ENCODE data around the gene CAMTA1. TPM values are rescaled to one million over a fixed set of nuclear protein-coding genes. Genes with fewer than 3 reads are reported as not detected.

The CAMTA1 gene
- total RNA-seq, 1 donor from 2014 or later: 77.6 TPM

DNA sequence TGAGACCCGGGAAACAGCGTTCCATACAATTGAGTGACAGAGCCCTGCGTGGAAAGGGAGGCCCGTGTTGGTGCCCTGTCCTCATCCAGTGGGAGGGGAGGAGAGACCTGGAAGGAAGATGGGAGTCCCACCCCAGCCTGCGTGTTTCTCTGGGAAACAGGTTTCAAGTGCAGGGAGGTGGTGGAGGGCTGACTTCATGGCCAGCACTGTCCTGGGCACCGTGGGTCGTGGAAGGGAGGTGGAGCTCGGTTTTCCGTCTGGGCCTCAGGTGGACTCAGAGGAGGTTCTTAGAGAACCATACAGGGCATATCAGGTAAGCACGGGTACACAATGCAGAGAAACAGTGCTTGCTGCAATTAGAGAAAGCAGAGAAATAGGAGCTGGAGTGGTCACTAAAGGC lies 222.6 kb downstream of the CAMTA1 start:
- Histone ChIP-seq H3K36me3 (ENCODE audit: insufficient read depth, low read length) (no peaks in the 10 kb centered on the region), H3K27me3 (ENCODE audit: insufficient read depth, low read length) (peaks cover 12% of the 10 kb centered on the region), H3K4me2 (ENCODE audit: low read length) (no peak overlapping the region), H3K9ac (ENCODE audit: low read length) (no peak overlapping the region), H4K20me1 (ENCODE audit: insufficient read depth, low read length) (no peaks in the 10 kb centered on the region), H3K27ac (ENCODE audit: low read depth, low read length) (no peak overlapping the region), H3K4me3 (ENCODE audit: insufficient read depth, low read depth, low read length) (no peak overlapping the region), H3K4me1 (ENCODE audit: insufficient read depth, low read length) (no peaks in the 10 kb centered on the region), H2AFZ (ENCODE audit: low read depth, low read length) (no peak overlapping the region), H3K79me2 (ENCODE audit: insufficient read depth, low read length) (no peaks in the 10 kb centered on the region), H3K9me3 (ENCODE audit: insufficient read depth, low read depth, low read length) (no peaks in the 10 kb centered on the region)
- Mint-ChIP-seq H3K27me3 (ENCODE audit: low read depth, unreplicated experiment) (peaks cover 50% of the 10 kb centered on the region), H3K27ac (ENCODE audit: unreplicated experiment) (no peak overlapping the region), H3K4me1 (ENCODE audit: low read depth, unreplicated experiment) (no peaks in the 10 kb centered on the region), H3K4me3 (ENCODE audit: unreplicated experiment) (no peak overlapping the region), H3K36me3 (ENCODE audit: low read depth, unreplicated experiment) (peaks cover 2% of the 10 kb centered on the region), H3K9me3 (ENCODE audit: unreplicated experiment) (peaks cover 3% of the 10 kb centered on the region)
- FAIRE-seq: no peak
- DNase-seq (ENCODE audit: low read depth): no peak
- TF ChIP-seq, protein P1, sequence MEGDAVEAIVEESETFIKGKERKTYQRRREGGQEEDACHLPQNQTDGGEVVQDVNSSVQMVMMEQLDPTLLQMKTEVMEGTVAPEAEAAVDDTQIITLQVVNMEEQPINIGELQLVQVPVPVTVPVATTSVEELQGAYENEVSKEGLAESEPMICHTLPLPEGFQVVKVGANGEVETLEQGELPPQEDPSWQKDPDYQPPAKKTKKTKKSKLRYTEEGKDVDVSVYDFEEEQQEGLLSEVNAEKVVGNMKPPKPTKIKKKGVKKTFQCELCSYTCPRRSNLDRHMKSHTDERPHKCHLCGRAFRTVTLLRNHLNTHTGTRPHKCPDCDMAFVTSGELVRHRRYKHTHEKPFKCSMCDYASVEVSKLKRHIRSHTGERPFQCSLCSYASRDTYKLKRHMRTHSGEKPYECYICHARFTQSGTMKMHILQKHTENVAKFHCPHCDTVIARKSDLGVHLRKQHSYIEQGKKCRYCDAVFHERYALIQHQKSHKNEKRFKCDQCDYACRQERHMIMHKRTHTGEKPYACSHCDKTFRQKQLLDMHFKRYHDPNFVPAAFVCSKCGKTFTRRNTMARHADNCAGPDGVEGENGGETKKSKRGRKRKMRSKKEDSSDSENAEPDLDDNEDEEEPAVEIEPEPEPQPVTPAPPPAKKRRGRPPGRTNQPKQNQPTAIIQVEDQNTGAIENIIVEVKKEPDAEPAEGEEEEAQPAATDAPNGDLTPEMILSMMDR (IDR thresholded peaks at IDR 0.05; ENCODE audit: insufficient read depth, low read depth, low read length): no peak
- no peak for TF ChIP-seq EZH2 (IDR thresholded peaks at IDR 0.05; ENCODE audit: insufficient read depth, low read length)

DNA sequence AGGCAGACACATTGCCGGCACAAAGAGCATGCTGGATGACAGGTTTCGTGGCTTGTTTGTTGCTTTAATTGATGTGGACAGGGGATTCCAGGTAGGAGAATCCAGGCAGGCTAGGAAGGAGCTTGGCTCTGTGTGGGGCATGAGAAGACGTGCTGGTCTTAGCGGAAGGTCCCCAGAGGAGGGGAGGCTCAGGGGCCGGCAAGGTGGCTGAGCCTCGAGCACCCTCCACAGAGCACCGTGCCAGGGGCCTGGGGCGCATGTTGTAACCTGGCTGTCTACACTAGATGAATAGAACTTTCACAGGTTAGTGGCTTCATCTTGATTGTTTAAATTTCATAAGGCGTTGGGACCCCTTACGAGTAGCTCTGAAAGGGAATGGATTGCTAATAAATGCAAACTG lies 223.1 kb downstream of the CAMTA1 start:
- TF ChIP-seq, protein P1 (IDR thresholded peaks at IDR 0.05; ENCODE audit: insufficient read depth, low read depth, low read length): no peak
- no peak for TF ChIP-seq EZH2 (IDR thresholded peaks at IDR 0.05; ENCODE audit: insufficient read depth, low read length)
- FAIRE-seq (no peak), DNase-seq (ENCODE audit: low read depth) (no peak)
- Histone ChIP-seq H4K20me1 (ENCODE audit: insufficient read depth, low read length) (no peaks in the 10 kb centered on the region), H3K9me3 (ENCODE audit: insufficient read depth, low read depth, low read length) (no peaks in the 10 kb centered on the region), H3K36me3 (ENCODE audit: insufficient read depth, low read length) (no peaks in the 10 kb centered on the region), H3K27ac (ENCODE audit: low read depth, low read length) (no peak overlapping the region), H3K79me2 (ENCODE audit: insufficient read depth, low read length) (no peaks in the 10 kb centered on the region), H3K4me2 (ENCODE audit: low read length) (no peak overlapping the region), H3K4me1 (ENCODE audit: insufficient read depth, low read length) (no peaks in the 10 kb centered on the region), H2AFZ (ENCODE audit: low read depth, low read length) (no peak overlapping the region), H3K9ac (ENCODE audit: low read length) (no peak overlapping the region), H3K27me3 (ENCODE audit: insufficient read depth, low read length) (peaks cover 12% of the 10 kb centered on the region), H3K4me3 (ENCODE audit: insufficient read depth, low read depth, low read length) (no peak overlapping the region)
- H3K27ac Mint-ChIP-seq (ENCODE audit: unreplicated experiment): no peak overlapping the region
- H3K4me1 Mint-ChIP-seq (ENCODE audit: low read depth, unreplicated experiment): no peaks in the 10 kb centered on the region
- H3K4me3 Mint-ChIP-seq (ENCODE audit: unreplicated experiment): no peak overlapping the region
- peaks cover 2% of the 10 kb centered on the region for H3K36me3 Mint-ChIP-seq (ENCODE audit: low read depth, unreplicated experiment)
- peaks cover 3% of the 10 kb centered on the region for H3K9me3 Mint-ChIP-seq (ENCODE audit: unreplicated experiment)
- H3K27me3 Mint-ChIP-seq (ENCODE audit: low read depth, unreplicated experiment): peaks cover 53% of the 10 kb centered on the region

GRCh38 chr1:7008975-7009740 lies 223.9 kb downstream of the CAMTA1 start:
- H3K4me3 ChIP-seq (ENCODE audit: insufficient read depth, low read depth, low read length): no peak overlapping the region
- FAIRE-seq: no peak
- H3K9me3 ChIP-seq (ENCODE audit: insufficient read depth, low read depth, low read length): no peaks in the 10 kb centered on the region
- Mint-ChIP-seq H3K27me3 (ENCODE audit: low read depth, unreplicated experiment) (peaks cover 53% of the 10 kb centered on the region), H3K9me3 (ENCODE audit: unreplicated experiment) (peaks cover 3% of the 10 kb centered on the region), H3K4me3 (ENCODE audit: unreplicated experiment) (no peak overlapping the region), H3K4me1 (ENCODE audit: low read depth, unreplicated experiment) (no peaks in the 10 kb centered on the region), H3K27ac (ENCODE audit: unreplicated experiment) (no peak overlapping the region), H3K36me3 (ENCODE audit: low read depth, unreplicated experiment) (peaks cover 2% of the 10 kb centered on the region)
- H3K27ac ChIP-seq (ENCODE audit: low read depth, low read length): no peak overlapping the region
- H2AFZ ChIP-seq (ENCODE audit: low read depth, low read length): no peak overlapping the region
- H3K36me3 ChIP-seq (ENCODE audit: insufficient read depth, low read length): no peaks in the 10 kb centered on the region
- H3K9ac ChIP-seq (ENCODE audit: low read length): no peak overlapping the region
- no peak for TF ChIP-seq EZH2 (IDR thresholded peaks at IDR 0.05; ENCODE audit: insufficient read depth, low read length)
- TF ChIP-seq, protein P1 (IDR thresholded peaks at IDR 0.05; ENCODE audit: insufficient read depth, low read depth, low read length): no peak
- peaks cover 12% of the 10 kb centered on the region for H3K27me3 ChIP-seq (ENCODE audit: insufficient read depth, low read length)
- no peaks in the 10 kb centered on the region for H3K4me1 ChIP-seq (ENCODE audit: insufficient read depth, low read length)
- H3K4me2 ChIP-seq (ENCODE audit: low read length): no peak overlapping the region
- H4K20me1 ChIP-seq (ENCODE audit: insufficient read depth, low read length): no peaks in the 10 kb centered on the region
- DNase-seq (ENCODE audit: low read depth): no peak
- H3K79me2 ChIP-seq (ENCODE audit: insufficient read depth, low read length): no peaks in the 10 kb centered on the region

Data from astrocyte (in vitro differentiated cells and primary cell).